ENCODE data around the gene FCRL3. TPM values are rescaled to one million over a fixed set of nuclear protein-coding genes. Genes with fewer than 3 reads are reported as not detected.
"Not testable (repeated sequence)": the region's sequence is repeated elsewhere in the genome, so short reads cannot be mapped to it uniquely, and the experiment has no call there.

The FCRL3 gene, protein sequence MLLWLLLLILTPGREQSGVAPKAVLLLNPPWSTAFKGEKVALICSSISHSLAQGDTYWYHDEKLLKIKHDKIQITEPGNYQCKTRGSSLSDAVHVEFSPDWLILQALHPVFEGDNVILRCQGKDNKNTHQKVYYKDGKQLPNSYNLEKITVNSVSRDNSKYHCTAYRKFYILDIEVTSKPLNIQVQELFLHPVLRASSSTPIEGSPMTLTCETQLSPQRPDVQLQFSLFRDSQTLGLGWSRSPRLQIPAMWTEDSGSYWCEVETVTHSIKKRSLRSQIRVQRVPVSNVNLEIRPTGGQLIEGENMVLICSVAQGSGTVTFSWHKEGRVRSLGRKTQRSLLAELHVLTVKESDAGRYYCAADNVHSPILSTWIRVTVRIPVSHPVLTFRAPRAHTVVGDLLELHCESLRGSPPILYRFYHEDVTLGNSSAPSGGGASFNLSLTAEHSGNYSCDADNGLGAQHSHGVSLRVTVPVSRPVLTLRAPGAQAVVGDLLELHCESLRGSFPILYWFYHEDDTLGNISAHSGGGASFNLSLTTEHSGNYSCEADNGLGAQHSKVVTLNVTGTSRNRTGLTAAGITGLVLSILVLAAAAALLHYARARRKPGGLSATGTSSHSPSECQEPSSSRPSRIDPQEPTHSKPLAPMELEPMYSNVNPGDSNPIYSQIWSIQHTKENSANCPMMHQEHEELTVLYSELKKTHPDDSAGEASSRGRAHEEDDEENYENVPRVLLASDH
- total RNA-seq (under 1 TPM in 4 of 9 donors, not detected in 5; 0.06 to 0.46 (median 0.19) TPM), polyA plus RNA-seq (under 1 TPM; 0.03 to 0.08 (median 0.04) TPM)
- long read RNA-seq, donor 1: 0 reads
- long read RNA-seq, donor 2: 0 reads
- long read RNA-seq, donor 3: 0 reads
- long read RNA-seq, donor 4: 0 reads
- long read RNA-seq, donor 5, partial matches to known transcripts: 0 of 1 reads
- long read RNA-seq, donor 5, other reads (novel, unspliced or antisense): 1 of 1 reads
- long read RNA-seq, donor 6: 0 reads
- long read RNA-seq, donor 7: 0 reads
- long read RNA-seq, donor 8: 0 reads
- long read RNA-seq, donor 9, partial matches to known transcripts: 7 of 7 reads
- long read RNA-seq, donor 9, other reads (novel, unspliced or antisense): 0 of 7 reads
- long read RNA-seq, donor 10: 0 reads

- DNase-seq: no peak
- Histone ChIP-seq H3K9me3 (replicated peaks in 1 of 3) (no peaks in the 10 kb centered on the region), H3K36me3 (replicated peaks in 1 of 2) (no peaks in the 10 kb centered on the region), H3K27ac (no peak within 1 kb of the TSS), H3K4me3 (no peak within 1 kb of the TSS), H3K4me1 (replicated peaks in 1 of 2) (no peaks in the 10 kb centered on the region), H3K27me3 (peaks cover 9% of the 10 kb centered on the region)
- 66 to 79% (median 72%) methylated on average over 4 of the region's 4 CpGs for WGBS, 4 donors
- intact Hi-C loops (cut with DNase I): no loop called here
- TF ChIP-seq POLR2A (IDR thresholded peaks at IDR 0.05): no peak
- TF ChIP-seq, protein P1, sequence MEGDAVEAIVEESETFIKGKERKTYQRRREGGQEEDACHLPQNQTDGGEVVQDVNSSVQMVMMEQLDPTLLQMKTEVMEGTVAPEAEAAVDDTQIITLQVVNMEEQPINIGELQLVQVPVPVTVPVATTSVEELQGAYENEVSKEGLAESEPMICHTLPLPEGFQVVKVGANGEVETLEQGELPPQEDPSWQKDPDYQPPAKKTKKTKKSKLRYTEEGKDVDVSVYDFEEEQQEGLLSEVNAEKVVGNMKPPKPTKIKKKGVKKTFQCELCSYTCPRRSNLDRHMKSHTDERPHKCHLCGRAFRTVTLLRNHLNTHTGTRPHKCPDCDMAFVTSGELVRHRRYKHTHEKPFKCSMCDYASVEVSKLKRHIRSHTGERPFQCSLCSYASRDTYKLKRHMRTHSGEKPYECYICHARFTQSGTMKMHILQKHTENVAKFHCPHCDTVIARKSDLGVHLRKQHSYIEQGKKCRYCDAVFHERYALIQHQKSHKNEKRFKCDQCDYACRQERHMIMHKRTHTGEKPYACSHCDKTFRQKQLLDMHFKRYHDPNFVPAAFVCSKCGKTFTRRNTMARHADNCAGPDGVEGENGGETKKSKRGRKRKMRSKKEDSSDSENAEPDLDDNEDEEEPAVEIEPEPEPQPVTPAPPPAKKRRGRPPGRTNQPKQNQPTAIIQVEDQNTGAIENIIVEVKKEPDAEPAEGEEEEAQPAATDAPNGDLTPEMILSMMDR (IDR thresholded peaks at IDR 0.05): no peak
These were observed at the start of gene FCRL3 for GRCh38 chr1:157700732-157701131. FCRL3 (minus strand) TSS chr1:157700769; CDS start chr1:157700489, 280 bp downstream.

DNA sequence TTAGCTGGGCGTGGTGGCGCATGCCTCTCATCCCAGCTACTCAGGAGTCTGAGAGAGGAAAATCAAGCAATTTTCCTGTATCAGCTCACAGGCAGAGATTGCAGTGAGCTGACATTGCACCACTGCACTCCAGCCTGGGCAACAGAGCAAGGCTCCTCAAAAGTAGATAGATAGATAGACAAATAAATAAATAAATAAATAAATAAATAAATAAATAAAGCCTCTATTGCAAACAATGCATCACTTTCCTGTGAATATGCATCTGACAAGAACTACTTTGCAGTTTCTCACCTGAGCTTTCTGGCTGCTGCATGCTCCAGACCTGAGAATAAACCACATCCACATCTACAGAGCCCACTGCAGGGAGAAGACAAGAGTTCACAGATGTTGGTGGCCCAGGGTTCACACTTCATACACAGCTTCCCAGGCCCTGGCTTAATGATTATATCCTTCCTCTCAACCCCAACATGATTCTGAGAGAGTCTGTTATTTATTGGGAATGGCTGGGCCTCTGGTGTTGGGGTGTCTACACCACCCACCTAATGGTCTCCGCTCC lies 47.8 kb upstream of the FCRL3 start:
- intact Hi-C loops (cut with DNase I): no loop called here
- Histone ChIP-seq H3K27ac (no peak overlapping the region), H3K4me1 (replicated peaks in 1 of 2) (no peaks in the 10 kb centered on the region), H3K27me3 (no peaks in the 10 kb centered on the region), H3K4me3 (no peak overlapping the region), H3K9me3 (replicated peaks in 1 of 3) (no peaks in the 10 kb centered on the region), H3K36me3 (replicated peaks in 1 of 2) (no peaks in the 10 kb centered on the region)
- 92 to 97% (median 94%) methylated on average over 3 of the region's 3 CpGs for WGBS, 4 donors
- TF ChIP-seq POLR2A (IDR thresholded peaks at IDR 0.05): no peak
- TF ChIP-seq, protein P1 (IDR thresholded peaks at IDR 0.05): no peak
- DNase-seq: no peak

DNA sequence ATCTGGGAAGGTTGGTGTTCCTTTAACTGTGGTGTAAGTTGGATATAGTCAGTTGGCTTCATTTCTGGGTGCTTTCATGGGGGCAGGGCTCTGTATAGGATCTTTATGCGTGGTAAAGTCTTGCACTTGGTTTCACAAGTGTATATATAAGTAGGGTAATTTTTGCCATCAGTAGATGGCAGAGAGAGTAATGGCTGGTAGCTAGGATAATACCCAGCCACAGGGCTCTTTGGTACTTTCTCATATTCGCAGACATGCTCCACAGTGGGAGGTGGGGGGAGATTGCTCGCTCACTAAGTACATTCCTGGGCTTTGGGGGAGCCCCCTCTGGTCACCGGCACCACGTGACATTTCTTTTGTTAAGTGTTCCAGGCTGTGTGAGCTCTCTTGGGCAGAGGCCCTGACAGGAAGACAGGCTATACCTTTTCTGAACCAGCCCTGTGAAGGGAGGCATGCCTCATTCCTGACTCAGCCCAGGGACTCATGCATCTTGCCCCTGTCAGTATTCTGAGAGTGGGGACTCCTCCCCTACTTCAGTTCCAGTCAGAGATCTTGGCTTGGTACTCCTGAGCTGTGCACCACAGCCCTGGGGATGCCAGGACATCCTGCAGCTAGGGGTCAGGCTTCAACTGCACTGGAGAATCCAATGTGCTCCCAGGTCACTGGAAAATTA lies 38.8 kb upstream of the FCRL3 start:
- Histone ChIP-seq H3K27ac (no peak overlapping the region), H3K4me1 (replicated peaks in 1 of 2) (no peaks in the 10 kb centered on the region), H3K9me3 (replicated peaks in 1 of 3) (no peaks in the 10 kb centered on the region), H3K36me3 (replicated peaks in 1 of 2) (no peaks in the 10 kb centered on the region), H3K27me3 (peaks cover 4% of the 10 kb centered on the region), H3K4me3 (no peak overlapping the region)
- TF ChIP-seq, protein P1 (IDR thresholded peaks at IDR 0.05): no peak
- no peak for TF ChIP-seq POLR2A (IDR thresholded peaks at IDR 0.05)
- intact Hi-C loops (cut with DNase I): no loop called here
- 19 to 60% (median 47%) methylated on average over 1 to 5 of the region's 5 CpGs for WGBS, 4 donors
- DNase-seq: no peak

DNA sequence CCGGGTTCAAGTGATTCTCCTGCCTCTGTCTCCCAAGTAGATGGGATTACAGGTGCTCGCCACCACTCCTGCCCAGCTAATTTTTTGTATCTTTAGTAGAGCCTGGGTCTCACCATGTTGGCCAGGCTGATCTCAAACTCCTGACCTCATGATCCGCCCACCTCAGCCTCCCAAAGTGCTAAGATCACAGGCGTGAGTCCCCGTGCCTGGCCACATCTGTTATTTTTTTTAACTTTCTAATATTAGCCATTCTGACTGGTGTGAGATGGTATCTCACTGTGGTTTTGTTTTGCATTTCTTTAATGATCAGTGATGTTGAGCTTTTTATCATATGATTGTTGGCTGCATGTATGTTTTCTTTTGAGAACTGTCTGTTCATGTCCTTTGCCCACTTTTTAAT lies 35.4 kb upstream of the FCRL3 start:
- H3K4me1 ChIP-seq (replicated peaks in 1 of 2); H3K9me3 ChIP-seq (replicated peaks in 1 of 3); DNase-seq; intact Hi-C loops (cut with DNase I); H3K27me3 ChIP-seq; H3K27ac ChIP-seq; H3K36me3 ChIP-seq (replicated peaks in 1 of 2); H3K4me3 ChIP-seq: not testable (repeated sequence)
- 80 to 94% (median 83%) methylated on average over 5 of the region's 5 CpGs for WGBS, 4 donors
